IPS-18c (cell line): Measurements from ENCODE around the gene PAX5.

Source experiments
- H3K4me3 ChIP-seq: 2 replicates; pipeline ENCODE4 v1.7.0; 2013; ENCODE audit warnings: low read depth, mild to moderate bottlenecking, low read length, moderate library complexity; ENCODE audit not compliant: insufficient read depth
- H3K9me3 ChIP-seq: one replicate; pipeline ENCODE4 v1.6.1; 2013; ENCODE audit warnings: mild to moderate bottlenecking, low read length, moderate library complexity; ENCODE audit not compliant: control insufficient read depth, insufficient read depth

PAX5 gene

GRCh38 chr9:36906492-36906891 lies 127.6 kb downstream of the PAX5 start:
- H3K4me3 ChIP-seq, result no peak overlapping the region
- H3K9me3 ChIP-seq, result no peaks in the 10 kb centered on the region

DNA sequence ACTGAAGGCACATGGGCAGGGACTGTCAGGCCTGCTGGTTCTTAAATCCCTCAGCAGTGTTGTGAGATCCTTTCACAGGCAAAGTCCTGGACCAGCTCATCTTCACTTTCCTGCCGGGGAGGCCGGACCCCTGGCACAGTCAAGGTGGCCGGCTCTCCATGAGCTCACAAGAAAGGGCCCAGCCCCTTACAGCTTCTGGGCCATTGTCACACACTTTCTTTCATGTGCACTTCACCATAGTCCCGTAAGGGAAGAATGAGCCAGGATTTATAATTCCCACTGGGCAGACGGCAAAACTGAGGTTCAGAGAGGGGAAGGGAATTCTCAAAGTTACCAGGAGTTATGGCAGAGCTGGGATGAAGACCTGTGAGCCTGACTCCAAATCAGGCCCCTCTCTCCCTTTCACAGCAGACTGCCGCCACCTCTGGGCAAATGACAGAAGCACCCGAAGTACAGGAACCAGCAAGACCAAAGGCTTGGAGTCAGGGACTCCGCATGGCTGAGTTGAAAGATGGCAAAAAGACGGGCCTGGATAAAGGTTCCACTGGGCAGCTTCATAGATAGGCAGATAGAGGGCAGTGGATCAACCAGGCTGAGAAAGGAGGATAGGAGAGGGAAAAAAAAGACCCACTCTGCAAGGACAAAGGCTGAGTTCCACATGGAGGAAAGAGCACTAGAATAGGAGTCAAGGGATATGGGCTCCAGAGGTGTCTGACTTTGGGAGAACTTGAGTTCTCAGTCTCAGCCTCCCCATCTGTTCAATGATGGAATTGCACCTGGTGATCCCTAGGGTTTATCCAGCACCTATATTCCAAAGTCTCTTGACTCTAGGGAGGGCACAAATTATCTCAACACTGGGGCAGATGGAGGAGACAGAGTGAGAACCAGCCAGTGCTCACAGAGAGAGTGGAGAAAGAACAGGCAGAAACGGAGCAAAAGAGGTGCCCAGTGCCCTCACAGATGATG lies 128.7 kb downstream of the PAX5 start:
- no peak overlapping the region for H3K4me3 ChIP-seq
- H3K9me3 ChIP-seq, result no peaks in the 10 kb centered on the region

DNA sequence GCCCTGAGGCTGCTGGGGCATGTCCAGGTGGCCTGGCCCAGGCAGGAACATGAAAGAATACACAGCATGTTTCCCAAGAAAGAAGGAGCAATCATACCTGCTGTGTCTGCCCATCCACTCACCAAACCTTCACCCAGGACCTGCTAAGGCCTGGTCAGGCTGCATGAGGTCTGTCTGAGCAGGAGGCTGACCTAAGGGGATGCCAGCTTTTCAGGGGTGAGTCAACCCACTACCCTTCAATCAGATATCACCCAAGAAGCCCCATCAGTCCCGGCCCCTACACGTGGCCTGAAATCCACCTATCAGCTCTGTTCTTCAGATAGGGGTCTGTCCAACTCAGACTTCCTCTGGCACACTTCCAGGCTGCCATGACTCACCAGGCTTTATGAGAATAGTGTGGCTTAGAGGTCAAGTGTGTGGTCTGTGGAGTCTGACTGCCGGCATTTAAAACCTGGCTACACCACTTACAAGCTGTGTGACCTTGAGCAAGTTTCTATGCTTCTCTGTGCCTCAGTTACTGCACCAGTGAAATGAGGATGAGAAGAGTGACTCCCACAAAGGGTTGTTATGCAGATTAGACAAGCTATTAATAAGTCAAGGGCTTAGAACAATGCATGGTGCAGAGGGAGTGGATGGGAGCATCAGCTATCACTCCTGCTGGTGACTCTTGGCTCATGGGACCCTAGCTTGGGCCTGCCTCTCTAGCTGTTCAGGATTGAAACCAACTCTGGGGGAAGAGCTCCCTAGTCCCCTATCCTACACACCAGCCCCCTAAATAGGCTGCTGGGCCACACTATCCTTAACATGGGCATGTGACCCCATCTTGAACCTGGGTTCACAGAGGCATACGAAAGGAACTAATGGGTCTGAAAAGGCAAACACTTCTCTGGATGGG lies 130.3 kb downstream of the PAX5 start:
- H3K9me3 ChIP-seq, result no peaks in the 10 kb centered on the region
- H3K4me3 ChIP-seq, result no peak overlapping the region

- Histone ChIP-seq H3K4me3 (no peak overlapping the region), H3K9me3 (no peaks in the 10 kb centered on the region)
Measured at GRCh38 chr9:36902861-36903524, 131.1 kb downstream of the PAX5 start.

- no peaks in the 10 kb centered on the region for H3K9me3 ChIP-seq
- H3K4me3 ChIP-seq, result no peak overlapping the region
Measured at GRCh38 chr9:36902080-36902716, 131.9 kb downstream of the PAX5 start.

DNA sequence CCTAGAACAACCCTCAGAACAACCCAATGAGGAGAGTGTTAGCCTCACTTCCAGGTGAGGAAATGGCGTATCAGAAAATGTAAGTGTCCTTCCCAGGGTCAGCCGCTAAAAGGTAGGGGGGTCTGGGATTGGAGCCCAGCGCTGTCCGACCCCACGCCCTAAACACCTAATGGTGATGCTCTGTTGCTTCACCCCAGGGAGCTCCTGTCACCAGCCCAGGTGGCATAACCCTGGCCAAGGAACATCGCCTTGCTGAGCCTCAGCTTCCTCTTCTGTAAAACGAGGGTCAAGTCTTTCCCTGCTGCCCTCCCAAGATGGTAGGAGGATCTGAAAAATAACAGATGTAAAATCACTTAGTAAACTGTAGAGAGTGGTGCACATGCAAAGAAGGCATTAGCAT lies 132.5 kb downstream of the PAX5 start:
- H3K9me3 ChIP-seq, result no peaks in the 10 kb centered on the region

GRCh38 chr9:36900856-36901220 lies 133.2 kb downstream of the PAX5 start:
- H3K9me3 ChIP-seq, result no peaks in the 10 kb centered on the region
- no peak overlapping the region for H3K4me3 ChIP-seq

More for the DNA sequence above, 132.5 kb downstream of the PAX5 start:
- no peak overlapping the region for H3K4me3 ChIP-seq

DNA sequence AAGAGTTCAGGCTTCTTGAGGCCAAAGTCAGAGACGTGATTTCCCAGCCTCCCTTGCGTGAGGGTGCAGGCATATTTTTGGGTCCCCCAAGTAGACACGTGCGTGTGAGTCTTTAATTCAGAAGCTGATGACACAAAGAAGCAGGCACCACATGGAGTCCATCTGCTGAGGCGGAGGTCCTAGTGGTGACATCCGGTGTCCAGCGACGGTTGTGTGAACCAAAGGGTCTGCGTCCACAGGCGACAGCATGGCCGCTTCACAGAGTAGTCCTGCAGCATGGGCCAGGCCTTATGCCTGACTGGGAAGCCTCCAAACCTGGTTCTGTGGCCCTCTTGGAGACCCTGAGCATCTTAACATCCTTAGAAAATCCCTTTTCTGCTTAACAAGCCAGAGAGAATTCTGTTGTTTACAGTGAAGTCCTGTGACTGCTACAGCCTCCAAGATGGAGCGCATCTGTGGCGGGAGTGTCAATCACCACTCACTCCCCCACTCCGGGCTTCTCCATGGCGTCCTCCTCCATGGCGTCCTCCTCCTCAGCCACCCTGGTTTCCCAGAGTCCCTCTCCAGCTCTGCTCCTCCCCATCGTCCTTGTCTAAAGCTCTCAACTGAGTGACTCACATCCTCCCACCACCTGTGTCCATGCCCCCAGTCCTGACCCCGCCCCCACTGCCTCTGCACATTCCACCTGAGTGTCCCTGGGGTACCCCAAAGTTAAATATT lies 133.8 kb downstream of the PAX5 start:
- no peak overlapping the region for H3K4me3 ChIP-seq
- no peaks in the 10 kb centered on the region for H3K9me3 ChIP-seq

- Histone ChIP-seq H3K4me3 (no peak overlapping the region), H3K9me3 (no peaks in the 10 kb centered on the region)
Measured at GRCh38 chr9:36899406-36899805, 134.7 kb downstream of the PAX5 start.

- H3K4me3 ChIP-seq, result no peak overlapping the region
- H3K9me3 ChIP-seq, result no peaks in the 10 kb centered on the region
Measured at GRCh38 chr9:36898431-36899020, 135.5 kb downstream of the PAX5 start.

GRCh38 chr9:36897478-36897877 lies 136.6 kb downstream of the PAX5 start:
- no peaks in the 10 kb centered on the region for H3K9me3 ChIP-seq

DNA sequence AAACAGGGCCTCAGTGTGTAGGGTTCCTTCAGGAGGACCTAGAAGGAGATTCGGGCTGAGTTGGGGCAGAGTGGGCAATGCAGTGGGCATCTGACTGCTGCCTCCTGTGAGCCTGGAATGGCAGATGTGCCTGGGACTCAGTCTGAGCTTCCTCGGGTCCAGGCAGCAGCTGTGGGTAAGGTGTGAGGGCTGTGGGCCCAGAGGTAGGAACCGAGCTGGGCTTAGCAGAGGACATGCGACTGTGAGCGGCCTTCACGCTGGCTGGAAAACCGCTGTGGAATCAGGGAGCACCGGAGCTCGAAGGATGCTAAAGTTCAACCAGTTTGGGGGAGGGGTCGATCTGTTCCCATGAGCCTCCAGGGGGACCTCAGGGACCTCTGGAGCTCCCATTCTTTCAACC lies 137.0 kb downstream of the PAX5 start:
- Histone ChIP-seq H3K4me3 (no peak overlapping the region), H3K9me3 (no peaks in the 10 kb centered on the region)

More at GRCh38 chr9:36897478-36897877, 136.6 kb downstream of the PAX5 start:
- no peak overlapping the region for H3K4me3 ChIP-seq

DNA sequence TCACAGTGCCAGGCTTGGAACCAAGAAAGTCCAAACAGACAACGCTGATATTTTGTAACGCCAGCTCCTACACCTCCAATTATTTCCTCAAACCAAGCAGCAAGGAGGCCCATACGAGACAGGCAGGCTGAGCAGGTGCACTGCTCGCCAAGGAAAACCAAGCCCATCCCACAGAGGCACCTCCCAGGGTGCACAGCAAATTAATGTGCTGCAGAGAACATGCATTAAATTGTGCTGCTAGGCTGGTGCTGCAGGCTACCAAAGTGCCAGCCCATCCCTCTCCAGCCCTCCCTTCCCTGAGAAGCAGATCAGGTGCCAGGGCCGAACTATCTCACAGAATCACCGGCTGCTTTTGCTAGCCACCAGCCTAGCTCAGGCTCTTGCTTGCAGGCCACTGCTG lies 137.8 kb downstream of the PAX5 start:
- Histone ChIP-seq H3K4me3 (no peak overlapping the region), H3K9me3 (no peaks in the 10 kb centered on the region)

DNA sequence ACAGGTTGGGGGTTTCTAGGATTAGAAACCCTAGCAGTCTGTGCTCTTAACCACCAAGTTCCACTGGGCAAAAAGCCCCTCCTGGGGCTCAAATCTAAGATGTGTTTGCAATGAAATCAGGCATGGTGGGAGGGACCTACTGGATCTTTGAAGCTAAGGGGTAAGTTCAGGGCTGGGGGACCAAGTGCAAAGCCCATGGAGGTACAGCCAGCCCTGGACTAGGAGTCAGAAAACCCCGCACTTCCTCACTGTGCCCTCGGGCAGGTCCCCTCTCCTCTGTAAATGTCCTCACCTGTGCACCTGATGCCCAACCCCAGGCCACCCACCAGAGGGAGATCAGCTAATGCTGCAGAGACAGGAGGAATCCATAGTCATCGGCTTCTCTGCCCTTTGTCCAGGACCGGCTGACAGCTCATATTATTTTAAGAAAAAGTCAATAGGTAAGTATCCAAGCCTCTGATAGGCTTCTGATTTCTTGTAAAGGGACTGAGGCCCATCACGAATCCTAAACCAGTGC lies 138.3 kb downstream of the PAX5 start:
- Histone ChIP-seq H3K9me3 (no peaks in the 10 kb centered on the region), H3K4me3 (no peak overlapping the region)

DNA sequence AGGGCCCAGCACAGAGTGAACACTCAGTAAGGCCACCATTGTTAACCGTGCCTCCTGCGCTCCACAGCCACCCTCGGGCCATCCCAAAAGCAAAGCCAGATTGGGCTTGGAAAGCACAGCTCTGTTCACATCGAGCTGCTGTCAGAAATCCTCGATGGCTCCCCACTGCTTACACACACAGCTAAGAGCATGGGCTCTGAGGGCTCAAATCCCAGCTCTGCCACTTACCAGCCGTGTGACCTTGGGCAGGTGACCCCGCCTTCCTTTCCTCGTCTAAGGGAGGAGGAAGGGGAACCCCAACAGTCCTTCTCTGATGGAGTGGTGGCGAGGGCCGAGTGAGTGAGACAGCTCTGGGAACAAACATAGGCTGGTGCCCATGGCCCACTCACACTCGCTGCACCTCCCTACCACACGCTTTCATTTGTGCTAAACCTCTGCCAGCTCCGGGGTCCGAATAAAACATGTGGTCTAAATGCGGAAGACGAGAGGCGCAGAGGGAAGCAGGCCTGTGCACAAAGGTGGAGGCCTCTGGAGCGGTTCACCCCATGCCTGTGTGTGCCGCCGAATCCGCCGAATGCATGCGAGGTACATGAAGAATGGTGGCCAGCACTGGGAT lies 139.3 kb downstream of the PAX5 start:
- Histone ChIP-seq H3K4me3 (no peak overlapping the region), H3K9me3 (no peaks in the 10 kb centered on the region)

DNA sequence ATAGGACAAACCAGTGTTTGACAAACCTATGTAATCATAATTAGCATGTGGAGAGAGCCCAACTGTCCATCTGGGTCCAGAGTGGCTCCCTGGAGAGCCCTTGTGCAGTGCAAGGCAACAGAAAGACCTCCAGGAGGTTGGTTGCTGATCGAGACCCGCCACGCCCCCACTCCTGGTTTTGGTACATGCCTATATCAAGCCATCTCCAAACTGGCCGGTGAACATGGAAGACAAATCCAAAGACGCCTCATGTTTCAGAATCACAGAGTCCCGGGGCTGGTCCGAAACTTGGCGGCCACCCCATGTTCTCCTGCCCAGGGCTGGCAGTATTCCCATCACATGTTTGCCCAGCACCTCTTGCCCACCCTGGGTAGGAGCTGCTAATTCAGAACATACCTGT lies 140.2 kb downstream of the PAX5 start:
- Histone ChIP-seq H3K4me3 (no peak overlapping the region), H3K9me3 (no peaks in the 10 kb centered on the region)
